ENCODE results near the gene SRPX.

SRPX gene

GRCh38 chrX:38102240-38102639 lies 118.4 kb downstream of the SRPX start:
- H3K9me3 ChIP-seq (ENCODE audit: control insufficient read depth, low read length) = no peaks in the 10 kb centered on the region
- H3K4me1 ChIP-seq (ENCODE audit: control insufficient read depth, insufficient read depth, low read length, poor library complexity, severe bottlenecking) = no peaks in the 10 kb centered on the region
- no peaks in the 10 kb centered on the region for H3K36me3 ChIP-seq (ENCODE audit: control insufficient read depth, insufficient read depth, low read length)
- no peak for DNase-seq
- no peak overlapping the region for H3K4me3 ChIP-seq (ENCODE audit: insufficient read depth, low read depth, low read length, poor library complexity, severe bottlenecking)
- H3K27ac ChIP-seq (ENCODE audit: insufficient read depth, low read length, poor library complexity, severe bottlenecking) = no peak overlapping the region
- H3K27me3 ChIP-seq (replicated peaks; ENCODE audit: control insufficient read depth, insufficient read depth, low read length, poor library complexity, severe bottlenecking) = no peaks in the 10 kb centered on the region

- no peaks in the 10 kb centered on the region for H3K36me3 ChIP-seq (ENCODE audit: control insufficient read depth, insufficient read depth, low read length)
- H3K9me3 ChIP-seq (ENCODE audit: control insufficient read depth, low read length) = no peaks in the 10 kb centered on the region
These were observed 121.0 kb downstream of the SRPX start for GRCh38 chrX:38099688-38100087.

More at GRCh38 chrX:38099688-38100087, 121.0 kb downstream of the SRPX start:
- H3K27me3 ChIP-seq (replicated peaks; ENCODE audit: control insufficient read depth, insufficient read depth, low read length, poor library complexity, severe bottlenecking) = no peaks in the 10 kb centered on the region
- DNase-seq = no peak
- H3K27ac ChIP-seq (ENCODE audit: insufficient read depth, low read length, poor library complexity, severe bottlenecking) = no peak overlapping the region
- H3K4me3 ChIP-seq (ENCODE audit: insufficient read depth, low read depth, low read length, poor library complexity, severe bottlenecking) = no peak overlapping the region
- H3K4me1 ChIP-seq (ENCODE audit: control insufficient read depth, insufficient read depth, low read length, poor library complexity, severe bottlenecking) = no peaks in the 10 kb centered on the region
